WERI-Rb-1 (cell line): ENCODE data around the gene MGST2.

Source experiments
- DNase-seq: peaks from one replicate; pipeline ENCODE4 v3.0.0-alpha.2; 2020
- H3K27ac ChIP-seq: fragments of 250-450 bp; sonication (Bioruptor Pico); 2 replicates; pipeline ENCODE4 v1.5.1; 2020; ENCODE audit warnings: mild to moderate bottlenecking, moderate library complexity
- H3K27me3 ChIP-seq: fragments of 250-450 bp; sonication (Bioruptor Pico); 2 replicates; pipeline ENCODE4 v1.5.1; 2021; ENCODE audit warnings: mild to moderate bottlenecking, low read depth, moderate library complexity; ENCODE audit not compliant: insufficient read depth, severe bottlenecking
- H3K36me3 ChIP-seq: fragments of 250-450 bp; sonication (Bioruptor Pico); 2 replicates; pipeline ENCODE4 v1.5.1; 2020; ENCODE audit warnings: mild to moderate bottlenecking, moderate library complexity
- H3K4me3 ChIP-seq: 2 replicates; pipeline ENCODE4 v1.5.1; 2011; ENCODE audit warnings: low read depth, mild to moderate bottlenecking, control low read depth, low read length
- H3K9me3 ChIP-seq: fragments of 250-450 bp; sonication (Bioruptor Pico); 2 replicates; pipeline ENCODE4 v1.5.1; 2021; ENCODE audit warnings: mild to moderate bottlenecking, moderate library complexity; ENCODE audit not compliant: severe bottlenecking
- CTCF ChIP-seq: IDR thresholded peaks from 2 replicates; pipeline ENCODE4 v1.5.1; 2011; ENCODE audit warnings: low read depth, mild to moderate bottlenecking, control low read depth, inconsistent platforms, low read length

Gene MGST2

GRCh38 chr4:139625093-139625455 lies 40.5 kb upstream of the MGST2 start:
- peak; percentile 70 for DNase-seq
- Histone ChIP-seq H3K4me3 (no peak overlapping the region), H3K9me3 (no peaks in the 10 kb centered on the region), H3K27me3 (peaks cover 2% of the 10 kb centered on the region), H3K27ac (no peak overlapping the region), H3K36me3 (no peaks in the 10 kb centered on the region)
- no peak for TF ChIP-seq CTCF

- Histone ChIP-seq H3K4me3 (no peak overlapping the region), H3K27ac (no peak overlapping the region), H3K9me3 (no peaks in the 10 kb centered on the region), H3K36me3 (no peaks in the 10 kb centered on the region), H3K27me3 (peaks cover 5% of the 10 kb centered on the region)
- no peak for DNase-seq
- no peak for TF ChIP-seq CTCF
Measured at GRCh38 chr4:139625482-139625881, 40.1 kb upstream of the MGST2 start.

GRCh38 chr4:139628184-139629012 lies 37.2 kb upstream of the MGST2 start:
- TF ChIP-seq CTCF, result no peak
- Histone ChIP-seq H3K36me3 (no peaks in the 10 kb centered on the region), H3K9me3 (no peaks in the 10 kb centered on the region), H3K4me3 (no peak overlapping the region; the same call in 1 of the 2 replicates), H3K27ac (no peak overlapping the region), H3K27me3 (peaks cover 33% of the 10 kb centered on the region)
- peak; percentile 87 for DNase-seq

GRCh38 chr4:139629436-139630125 lies 36.0 kb upstream of the MGST2 start:
- no peak overlapping the region for H3K27ac ChIP-seq
- H3K4me3 ChIP-seq, result no peak overlapping the region
- TF ChIP-seq CTCF, result no peak
- peaks cover 42% of the 10 kb centered on the region for H3K27me3 ChIP-seq
- no peaks in the 10 kb centered on the region for H3K36me3 ChIP-seq
- DNase-seq, result no peak
- H3K9me3 ChIP-seq, result no peaks in the 10 kb centered on the region

- Histone ChIP-seq H3K36me3 (no peaks in the 10 kb centered on the region), H3K9me3 (no peaks in the 10 kb centered on the region), H3K27ac (no peak overlapping the region), H3K27me3 (peaks cover 42% of the 10 kb centered on the region), H3K4me3 (no peak overlapping the region)
- no peak for TF ChIP-seq CTCF
- no peak for DNase-seq
Measured at GRCh38 chr4:139630126-139630495, 35.5 kb upstream of the MGST2 start.

- no peak for TF ChIP-seq CTCF
- Histone ChIP-seq H3K27me3 (peaks cover 45% of the 10 kb centered on the region), H3K27ac (no peak overlapping the region), H3K36me3 (no peaks in the 10 kb centered on the region), H3K4me3 (no peak overlapping the region), H3K9me3 (no peaks in the 10 kb centered on the region)
- DNase-seq, result no peak
Measured at GRCh38 chr4:139630991-139631390, 34.6 kb upstream of the MGST2 start.
